ENCODE measurements around the gene ARID4B.
"Not testable (repeated sequence)": the region's sequence is repeated elsewhere in the genome, so short reads cannot be mapped to it uniquely, and the experiment has no call there.

The ARID4B gene

GRCh38 chr1:235328271-235329138, 526 bp upstream of the ARID4B start, which contains the start of gene GGPS1:
Gene GGPS1, plus strand, starts transcription at chr1:235328570. Its CDS starts 6,695 bp downstream, at chr1:235335265.
- DNase-seq: peak; percentile 99

DNA sequence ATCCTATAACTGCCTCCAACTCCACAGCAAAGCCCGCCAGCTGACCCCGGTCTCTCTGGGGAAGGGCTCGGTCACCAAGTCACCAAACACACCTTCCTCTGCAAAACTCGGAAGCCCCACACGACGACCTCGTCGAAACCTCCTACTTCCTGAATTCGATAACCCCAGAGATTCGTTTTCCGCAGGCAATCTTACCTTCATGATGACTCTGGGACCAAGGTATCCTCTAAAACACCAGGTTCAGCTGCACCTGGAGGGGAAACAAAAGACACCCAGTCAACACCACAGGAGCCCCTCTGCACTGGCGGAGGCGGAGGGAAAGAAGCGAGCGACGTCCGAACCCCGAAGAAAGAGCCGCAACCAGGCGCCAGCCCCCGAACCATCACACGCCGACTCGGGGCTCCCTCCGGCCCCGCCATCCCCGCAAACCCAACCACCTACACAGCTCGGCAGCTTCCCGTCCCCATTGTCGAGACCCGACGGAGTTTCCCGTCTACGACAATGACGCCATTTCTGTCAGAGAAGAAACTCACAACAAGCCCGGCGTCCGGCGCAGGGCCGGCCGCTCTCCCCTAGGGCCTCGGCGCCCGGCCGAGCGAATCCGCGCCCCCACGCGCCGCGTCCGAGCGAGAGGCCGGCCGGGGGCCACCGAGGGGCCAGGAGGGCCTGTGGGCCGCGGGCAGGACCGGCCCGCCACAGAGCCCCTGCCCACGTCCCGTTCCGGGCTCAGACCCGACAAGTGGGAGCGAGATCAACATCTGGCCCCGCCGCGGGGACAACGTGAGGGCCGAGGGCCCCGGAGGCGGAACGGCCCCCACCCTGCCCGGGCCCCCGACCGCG, 1.0 kb downstream of the ARID4B start:
- DNase-seq: no peak

DNA sequence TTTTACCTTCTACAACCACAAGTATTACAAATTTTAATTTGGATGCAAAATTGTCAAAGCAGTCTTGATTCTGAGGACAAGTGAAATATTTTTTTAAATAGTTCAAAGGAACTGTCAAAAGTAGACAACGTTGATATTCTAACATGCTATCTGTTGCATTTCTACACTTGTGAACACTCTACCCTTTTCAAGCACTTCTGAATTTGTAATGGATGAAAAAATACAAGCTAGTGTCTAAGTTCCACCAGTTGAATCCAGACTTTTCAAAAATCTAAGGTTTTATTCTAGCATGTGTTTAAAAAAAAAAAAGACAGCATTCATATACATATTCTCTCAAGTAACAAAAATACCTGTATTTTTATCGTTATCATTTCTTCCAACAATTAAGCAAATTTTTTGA, 2.1 kb downstream of the ARID4B start:
- DNase-seq: no peak

DNA sequence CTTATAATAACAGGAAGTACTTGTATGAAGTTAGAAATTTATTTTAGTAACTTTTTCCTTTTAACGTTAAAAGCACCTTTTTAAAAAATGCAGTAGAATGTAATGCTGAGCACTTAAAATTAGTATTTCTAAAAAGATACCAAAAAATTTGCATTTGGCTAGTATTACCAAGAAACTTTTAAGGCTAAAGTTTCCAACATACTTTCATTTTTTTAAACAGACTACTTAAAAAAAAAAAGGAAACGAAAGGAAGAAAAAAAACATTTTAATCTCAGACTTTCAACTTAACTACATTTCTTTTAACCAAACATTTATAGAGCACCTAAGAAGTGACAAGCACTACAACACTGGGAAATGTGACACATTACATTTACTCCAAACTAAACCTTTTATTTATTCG, 2.8 kb downstream of the ARID4B start:
- DNase-seq: no peak

DNA sequence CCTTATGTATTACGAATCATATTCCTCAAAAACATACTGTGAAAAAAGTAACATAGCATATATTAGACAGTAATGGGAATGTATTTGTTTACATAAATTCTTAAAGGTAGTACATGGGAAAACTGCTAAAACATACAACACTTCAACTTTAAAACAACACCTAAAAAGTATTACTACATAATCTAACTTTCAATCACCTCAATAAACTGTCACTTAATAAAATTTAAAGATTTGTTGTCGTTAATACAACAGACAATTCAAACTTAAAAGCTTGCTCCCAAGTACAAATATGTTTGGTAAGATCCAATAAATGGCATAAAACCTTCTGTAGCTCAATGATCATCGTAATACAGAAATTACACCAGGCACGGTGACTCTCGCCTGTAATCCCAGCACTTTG, 3.7 kb downstream of the ARID4B start:
- DNase-seq: no peak

GRCh38 chr1:235320521-235321179, 7.3 kb downstream of the ARID4B start:
- no peak for DNase-seq

DNA sequence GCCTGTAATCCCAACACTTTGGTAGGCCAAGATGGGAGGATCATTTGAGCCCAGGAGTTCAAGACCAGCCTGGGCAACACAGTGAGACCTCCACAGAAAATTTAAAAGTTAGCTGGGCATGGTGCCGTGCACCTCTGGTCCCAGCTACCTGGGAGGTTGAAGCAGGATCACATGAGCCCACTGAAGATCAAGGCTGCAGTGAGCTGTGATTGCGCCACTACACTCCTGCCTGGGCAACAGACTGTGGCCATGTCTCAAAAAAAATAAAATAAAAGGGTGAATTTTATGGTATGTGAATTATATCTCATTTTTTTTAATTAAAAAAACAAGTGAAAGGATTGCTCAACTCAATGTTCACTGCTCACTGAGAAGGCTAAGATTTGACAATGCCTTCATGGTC, 8.7 kb downstream of the ARID4B start:
- DNase-seq: no peak

DNA sequence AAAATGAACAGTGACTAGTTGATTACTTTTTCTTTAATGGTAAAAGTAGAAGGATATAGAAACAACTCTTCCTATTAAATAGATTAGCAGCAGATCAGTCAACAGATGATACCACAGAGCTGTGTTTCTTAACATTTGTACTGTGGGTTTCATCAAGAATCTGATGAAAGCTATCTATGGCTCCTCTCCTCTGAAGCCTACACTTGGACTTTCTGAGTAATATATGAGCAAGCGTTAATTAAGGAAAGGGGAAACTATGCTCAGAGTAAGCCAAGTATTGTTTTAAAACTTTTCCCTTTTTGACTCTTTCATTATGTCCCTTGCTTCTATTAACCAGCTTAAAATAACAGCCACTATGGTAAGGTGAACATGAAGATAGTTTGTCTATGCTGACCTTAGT, 10.8 kb downstream of the ARID4B start:
- DNase-seq: no peak

- no peak for DNase-seq
These were observed 12.2 kb downstream of the ARID4B start for GRCh38 chr1:235315735-235316134.

DNA sequence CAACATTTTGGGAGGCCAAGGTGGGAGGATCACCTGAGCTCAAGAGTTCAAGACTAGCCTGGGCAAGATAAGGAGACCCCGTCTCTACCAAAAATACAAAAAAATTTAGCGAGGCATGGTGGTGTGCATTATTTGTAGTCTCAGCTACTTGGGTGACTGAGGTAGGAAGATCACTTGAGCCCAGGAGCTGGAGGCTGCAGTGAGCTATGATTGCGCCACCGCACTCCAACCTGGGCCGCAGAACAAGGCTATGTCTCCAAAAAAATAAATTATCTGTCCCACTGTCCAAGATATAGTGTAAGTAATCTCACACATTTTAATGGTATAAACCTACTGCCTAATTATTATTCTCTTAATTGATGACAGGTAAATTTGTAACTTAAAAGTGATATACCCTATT, 12.8 kb downstream of the ARID4B start:
- DNase-seq: no peak

DNA sequence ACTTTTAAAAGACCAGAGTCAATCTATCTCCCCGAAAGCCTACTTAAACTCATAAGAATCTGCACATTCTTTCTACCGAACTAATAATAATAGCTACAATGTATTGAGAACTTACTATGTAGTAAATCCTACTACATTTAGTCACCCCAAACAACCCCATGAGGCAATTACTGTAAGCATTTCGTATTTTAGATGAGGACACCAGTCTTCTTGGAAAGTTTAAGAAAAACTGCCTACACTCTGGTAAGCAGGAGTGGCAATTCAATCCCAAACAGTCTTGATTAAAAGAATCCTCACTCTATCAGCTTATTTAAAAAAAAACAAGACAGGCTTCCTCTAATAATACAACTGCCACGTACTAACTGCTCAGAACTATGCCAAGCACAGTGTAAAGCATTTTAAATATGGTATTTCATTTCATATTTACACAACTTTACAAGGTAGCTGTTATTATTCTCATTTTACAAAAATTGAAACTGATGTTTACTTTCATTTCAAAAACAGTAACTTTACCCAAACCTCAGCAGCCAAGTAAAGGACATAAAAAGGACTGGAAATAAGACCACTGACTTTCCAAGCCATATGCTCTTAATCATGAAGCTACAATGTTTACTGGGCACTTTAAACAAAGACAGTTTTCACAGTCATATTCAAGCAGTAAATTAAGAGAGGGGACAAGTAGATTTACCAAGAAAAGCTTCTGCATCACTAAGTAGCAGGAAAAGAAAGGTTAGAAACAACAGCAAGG, 13.9 kb downstream of the ARID4B start:
- DNase-seq: no peak

DNA sequence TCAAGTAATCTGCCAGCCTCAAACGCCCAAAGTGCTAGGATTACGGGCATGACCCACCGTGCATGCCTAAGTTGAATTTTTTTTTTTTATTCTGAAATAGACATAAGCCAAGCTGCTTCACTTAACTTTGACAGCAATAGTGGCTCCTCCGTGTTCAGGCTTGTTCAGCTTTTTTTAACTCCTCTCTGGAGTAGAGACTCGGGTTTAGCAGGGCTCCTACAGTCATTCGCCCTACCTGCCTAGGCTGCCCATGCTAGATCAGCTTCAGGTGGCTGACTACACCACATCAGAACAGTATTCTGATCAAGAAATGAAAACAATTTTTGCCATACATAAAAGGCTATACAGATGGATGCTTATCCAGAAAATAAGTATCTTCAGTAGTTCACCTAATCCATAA, 14.7 kb downstream of the ARID4B start:
- DNase-seq: no peak

DNA sequence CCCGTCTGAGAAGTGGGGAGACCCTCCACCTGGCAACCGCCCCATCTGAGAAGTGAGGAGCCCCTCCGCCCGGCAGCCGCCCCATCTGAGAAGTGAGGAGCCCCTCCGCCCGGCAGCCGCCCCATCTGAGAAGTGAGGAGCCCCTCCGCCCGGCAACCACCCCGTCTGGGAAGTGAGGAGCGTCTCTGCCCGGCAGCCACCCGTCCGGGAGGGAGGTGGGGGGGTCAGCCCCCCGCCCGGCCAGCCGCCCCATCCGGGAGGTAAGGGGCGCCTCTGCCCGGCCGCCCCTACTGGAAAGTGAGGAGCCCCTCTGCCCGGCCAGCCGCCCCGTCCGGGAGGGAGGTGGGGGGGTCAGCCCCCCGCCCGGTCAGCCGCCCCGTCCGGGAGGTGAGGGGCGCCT, 18.8 kb downstream of the ARID4B start:
- not testable (repeated sequence) for DNase-seq

GRCh38 chr1:235307158-235308124, 20.5 kb downstream of the ARID4B start:
- no peak for DNase-seq

- no peak for DNase-seq
These were observed 23.2 kb downstream of the ARID4B start for GRCh38 chr1:235304549-235305451.

GRCh38 chr1:235302143-235302542, 25.8 kb downstream of the ARID4B start:
- DNase-seq: no peak

GRCh38 chr1:235299169-235299858, 28.7 kb downstream of the ARID4B start:
- no peak for DNase-seq

DNA sequence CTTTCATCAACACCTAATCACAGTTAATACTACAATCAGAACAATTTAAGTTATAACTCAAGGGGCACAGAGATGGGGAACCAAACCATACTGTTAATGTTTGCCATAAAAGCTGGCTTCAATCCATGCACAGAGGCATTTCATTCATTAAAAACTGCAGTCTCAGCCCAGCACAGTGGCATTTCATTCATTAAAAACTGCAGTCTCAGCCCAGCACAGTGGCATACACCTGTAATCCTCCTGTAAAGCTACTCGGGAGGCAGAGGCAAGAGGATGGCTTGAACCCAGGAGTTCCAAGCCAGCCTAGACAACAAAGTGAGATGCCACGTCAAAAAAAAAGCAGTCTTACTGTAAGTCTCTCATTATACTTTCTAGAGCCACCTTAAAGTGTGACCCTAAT, 29.2 kb downstream of the ARID4B start:
- no peak for DNase-seq

GRCh38 chr1:235297579-235297978, 30.4 kb downstream of the ARID4B start:
- DNase-seq: no peak

DNA sequence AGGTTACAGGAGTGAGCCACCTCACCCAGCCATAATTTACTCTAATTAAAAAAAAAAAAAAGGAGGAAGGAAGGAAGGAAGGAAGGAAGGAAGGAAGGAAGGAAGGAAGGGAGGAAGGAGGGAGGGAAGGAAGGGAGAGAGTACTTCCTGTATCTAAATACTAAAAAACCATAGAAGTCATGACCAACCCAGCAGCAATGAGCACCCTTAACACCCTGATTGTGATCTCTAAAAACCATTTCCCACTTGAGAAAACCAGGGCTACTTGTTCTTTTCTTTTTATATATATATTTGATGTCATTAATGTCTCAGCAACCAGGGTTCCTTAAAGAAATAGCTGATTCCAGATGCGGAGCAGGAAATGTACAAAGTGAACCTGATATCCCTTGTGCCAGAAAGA, 31.2 kb downstream of the ARID4B start:
- DNase-seq: no peak
